ENCODE measurements around the gene RANBP1.

The RANBP1 gene

GRCh38 chr22:20138868-20139267 lies 23.0 kb downstream of the RANBP1 start:
- no peak for DNase-seq

- DNase-seq, result no peak
Observed at GRCh38 chr22:20139391-20140106, 23.6 kb downstream of the RANBP1 start.

- DNase-seq, result no peak
Observed at GRCh38 chr22:20140107-20140445, 24.2 kb downstream of the RANBP1 start.

DNA sequence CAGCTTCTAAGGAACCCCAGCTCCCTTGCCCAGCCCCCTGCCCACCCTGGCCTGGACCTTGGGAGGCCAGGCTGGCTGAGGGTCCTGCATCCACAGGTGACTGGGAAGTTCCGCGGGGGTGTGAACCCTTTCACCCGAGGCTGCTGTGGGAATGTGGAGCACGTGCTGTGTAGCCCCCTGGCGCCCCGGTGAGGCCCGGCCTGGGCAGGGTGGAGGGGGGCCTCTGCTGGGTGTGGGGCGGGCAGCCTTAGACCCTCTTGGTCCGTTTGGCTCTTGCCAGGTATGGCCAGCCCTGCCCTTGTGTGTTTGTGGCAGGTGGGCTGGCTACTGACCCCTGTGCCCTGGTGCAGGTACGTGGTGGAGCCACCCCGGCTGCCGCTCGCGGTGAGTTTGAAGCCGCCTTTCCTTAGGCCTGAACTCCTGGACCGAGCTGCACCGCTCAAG lies 24.6 kb downstream of the RANBP1 start:
- DNase-seq, result no peak

DNA sequence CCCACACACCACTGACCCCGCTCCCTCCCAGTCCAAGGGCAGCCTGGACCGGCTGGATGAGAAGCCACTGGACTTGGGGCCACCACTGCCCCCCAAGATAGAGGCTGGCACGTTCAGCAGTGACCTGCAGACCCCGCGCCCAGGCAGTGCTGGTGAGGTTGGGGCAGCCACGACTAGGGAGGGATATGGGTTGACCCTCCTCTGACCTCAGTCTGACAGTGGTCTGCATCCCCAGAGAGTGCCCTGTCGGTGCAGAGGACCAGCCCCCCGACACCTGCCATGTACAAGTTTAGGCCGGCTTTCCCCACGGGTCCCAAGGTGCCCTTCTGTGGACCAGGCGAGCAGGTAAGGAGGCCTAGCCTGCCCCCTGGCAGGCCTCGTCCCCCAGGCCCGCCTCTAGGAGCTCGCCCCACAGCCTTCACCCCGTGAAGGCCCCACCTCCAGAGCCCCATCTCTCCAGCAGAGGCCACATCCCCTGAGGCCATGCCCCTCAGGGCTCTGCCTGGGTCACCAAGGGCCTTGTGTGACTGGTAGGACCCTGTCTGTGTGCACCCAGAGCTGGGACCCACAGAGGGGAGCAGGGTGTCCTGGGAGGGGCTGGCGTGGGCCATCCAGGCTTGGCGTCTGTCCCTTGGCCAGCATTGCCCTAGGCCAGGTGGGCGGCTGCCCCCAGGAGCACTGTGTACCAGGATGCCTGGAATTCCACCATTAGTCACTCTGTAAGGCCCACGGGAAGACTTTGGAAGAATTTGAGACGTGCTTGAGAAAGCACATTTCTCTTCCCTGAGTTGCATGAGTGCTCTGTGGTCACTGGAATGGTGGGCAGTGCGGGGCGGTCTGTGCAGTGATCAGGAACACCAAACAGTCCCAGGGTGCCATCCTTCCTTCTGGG lies 25.5 kb downstream of the RANBP1 start:
- no peak for DNase-seq

- DNase-seq, result no peak
Observed at GRCh38 chr22:20142711-20143621, 27.1 kb downstream of the RANBP1 start.

GRCh38 chr22:20143883-20144665 lies 28.2 kb downstream of the RANBP1 start:
- DNase-seq, result no peak

- DNase-seq, result no peak
Observed at GRCh38 chr22:20145206-20145831, 29.4 kb downstream of the RANBP1 start.

DNA sequence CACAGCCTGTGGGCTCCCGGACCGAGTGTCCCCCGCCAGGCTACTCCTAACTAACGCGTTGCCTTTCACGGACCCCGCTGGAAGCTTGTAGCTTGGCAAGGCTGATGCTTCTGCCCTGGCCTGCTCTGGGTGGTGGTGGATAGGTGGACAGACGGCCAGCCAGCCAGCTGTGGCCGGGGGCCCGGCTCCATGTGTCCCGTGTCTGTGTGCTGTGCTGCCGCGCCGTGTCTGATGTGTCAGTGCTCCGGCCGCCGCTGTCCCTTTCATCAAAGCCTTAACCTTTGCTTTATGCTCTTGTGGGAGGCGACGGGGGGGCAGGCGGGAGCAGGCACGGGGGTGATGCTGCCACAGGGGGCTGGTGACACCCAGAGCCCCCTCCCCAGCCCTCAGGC lies 29.9 kb downstream of the RANBP1 start:
- DNase-seq, result no peak

GRCh38 chr22:20146777-20147176 lies 30.9 kb downstream of the RANBP1 start:
- DNase-seq, result no peak

DNA sequence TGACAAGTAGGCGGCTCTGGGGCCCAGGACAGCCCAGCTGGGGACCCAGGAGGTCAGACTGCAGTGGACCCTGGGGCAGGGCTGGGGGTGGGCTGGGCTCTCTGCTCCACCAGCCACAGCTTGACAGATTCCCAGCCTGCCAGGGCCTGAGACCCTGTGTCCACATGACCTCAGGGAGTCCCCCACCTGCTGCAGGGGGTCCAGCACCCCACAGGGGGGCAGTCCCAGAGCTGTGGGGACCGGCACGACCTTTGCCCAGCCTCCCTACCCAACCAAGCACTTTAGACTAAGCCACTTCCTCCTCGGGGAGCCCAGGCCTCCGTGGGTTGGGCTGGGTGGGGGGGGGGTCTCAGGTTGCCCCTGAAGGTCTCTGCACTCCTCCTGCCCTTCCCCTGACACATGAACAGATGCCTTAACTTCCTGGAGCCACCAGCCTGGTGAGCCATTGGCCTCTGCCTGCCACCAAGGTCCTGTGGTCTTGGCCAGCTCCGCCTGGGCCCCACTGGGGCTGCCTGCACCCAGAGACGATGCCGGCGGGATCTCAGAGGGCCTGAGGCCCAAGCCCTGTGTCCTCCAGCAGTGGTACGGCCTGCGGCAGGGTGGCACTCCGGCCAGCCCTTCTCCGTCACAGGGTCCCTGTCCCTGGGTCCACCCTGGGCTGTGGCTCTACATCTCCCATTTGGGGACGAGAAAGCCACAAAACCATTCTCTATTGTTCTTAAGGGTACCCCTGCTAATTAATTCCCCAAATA lies 31.5 kb downstream of the RANBP1 start:
- no peak for DNase-seq

GRCh38 chr22:20148414-20148813 lies 32.5 kb downstream of the RANBP1 start:
- DNase-seq, result no peak

DNA sequence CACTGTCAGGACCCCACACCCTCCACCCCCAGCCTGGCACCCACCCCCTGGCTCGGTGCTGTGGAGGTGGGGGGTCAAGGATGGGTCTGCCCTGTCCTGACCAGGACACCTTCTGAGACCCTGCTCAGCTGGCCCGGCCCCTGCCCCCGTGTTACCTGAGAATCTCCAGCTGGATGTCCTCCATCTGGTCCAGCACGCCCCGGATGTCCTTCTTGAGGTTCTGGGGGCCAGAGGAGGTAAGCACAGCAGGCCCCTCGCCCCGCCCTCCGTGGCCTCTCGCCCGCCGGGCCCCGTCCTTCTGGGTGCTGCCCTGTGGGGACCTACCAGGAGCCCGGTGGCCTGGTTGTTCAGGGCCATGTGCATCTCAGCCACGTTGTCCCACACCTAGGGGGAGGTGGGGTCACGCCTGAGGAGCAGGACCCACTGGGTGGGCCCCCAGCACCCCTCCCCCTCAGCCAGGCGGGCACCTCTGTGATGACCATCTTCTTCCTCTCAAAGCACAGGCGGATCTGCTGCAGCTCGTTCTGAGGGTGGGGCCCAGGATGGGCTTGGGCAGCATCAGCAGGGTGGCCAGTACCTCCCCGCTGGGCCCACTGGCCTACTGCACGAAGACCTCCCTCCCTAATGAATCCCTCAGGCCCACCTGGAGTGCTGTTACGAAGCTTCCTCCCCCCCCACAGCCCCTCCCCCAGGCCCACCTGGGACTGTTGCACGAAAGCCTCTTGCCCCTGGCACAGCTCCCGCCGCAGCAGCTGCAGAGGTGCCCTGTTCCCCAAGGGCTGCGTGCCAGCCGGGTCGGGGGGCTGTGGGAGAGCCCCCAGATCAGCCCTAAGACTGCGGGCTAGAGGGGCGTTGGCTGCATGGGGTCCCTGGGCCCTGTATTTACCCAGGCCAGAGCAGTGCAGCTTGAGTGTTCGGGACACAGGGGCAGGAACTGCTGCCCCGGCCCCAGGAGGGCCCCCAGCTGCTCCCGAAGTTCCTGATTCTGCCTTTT lies 33.6 kb downstream of the RANBP1 start:
- DNase-seq, result no peak

- DNase-seq, result no peak
Observed at GRCh38 chr22:20150381-20151275, 34.7 kb downstream of the RANBP1 start, which contains the start of gene CCDC188. Gene CCDC188 (minus strand): TSS chr22:20151055. CDS start chr22:20150986, 69 bp downstream.

DNA sequence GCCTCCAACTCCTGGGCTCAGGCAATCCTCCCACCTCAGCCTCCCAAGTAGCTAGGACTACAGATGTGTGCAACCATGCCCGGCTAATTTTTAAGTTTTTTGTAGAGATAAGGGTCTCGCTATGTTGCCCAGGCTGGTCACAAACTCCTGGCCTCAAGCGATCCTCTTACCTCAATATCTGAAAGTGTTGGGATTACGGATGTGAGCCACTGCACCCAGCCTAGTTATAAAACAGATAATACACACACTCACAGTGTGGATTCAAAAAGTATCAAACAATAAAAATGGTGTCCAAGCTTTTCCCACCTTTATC lies 35.3 kb downstream of the RANBP1 start:
- no peak for DNase-seq

GRCh38 chr22:20152464-20152890 lies 36.6 kb downstream of the RANBP1 start:
- no peak for DNase-seq

- DNase-seq, result no peak
Observed at GRCh38 chr22:20153945-20154344, 38.0 kb downstream of the RANBP1 start.

DNA sequence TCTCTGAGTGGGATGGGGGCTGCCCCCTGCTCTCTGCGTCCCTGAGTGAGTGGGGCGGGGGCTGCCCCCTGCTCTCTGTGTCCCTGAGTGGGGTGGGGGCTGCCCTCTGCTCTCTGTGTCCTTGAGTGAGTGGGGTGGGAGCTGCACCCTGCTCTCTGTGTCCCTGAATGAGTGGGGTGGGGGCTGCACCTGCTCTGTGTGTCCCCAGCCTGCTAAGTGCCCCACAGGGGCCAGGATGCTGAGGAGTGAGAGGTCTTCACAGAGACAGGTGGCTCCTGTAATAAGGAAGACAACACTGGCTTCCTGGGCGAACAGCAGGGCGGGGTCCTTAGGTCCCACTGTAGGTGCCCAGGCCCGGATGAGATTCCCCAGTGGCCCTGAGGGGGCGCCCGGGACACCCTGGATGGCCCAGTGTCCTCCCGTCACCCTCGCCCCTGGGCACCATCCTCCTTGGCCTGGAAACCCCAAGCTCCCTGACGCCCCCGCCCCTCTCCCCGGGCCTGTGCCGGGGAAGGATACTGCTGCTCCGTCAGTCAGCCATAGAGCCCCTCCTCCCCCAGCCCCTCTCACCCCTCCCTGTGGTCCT lies 38.8 kb downstream of the RANBP1 start:
- no peak for DNase-seq

Data from stimulated activated CD4-positive, alpha-beta T cell treated with anti-CD3 and anti-CD28 coated beads, Interleukin-2, amount 100 ng/mL, for 48 hours (primary cell).